ENCODE measurements around the gene PIP5K1C.

The PIP5K1C gene

GRCh38 chr19:3700242-3701032 lies at the start of gene PIP5K1C:
Gene PIP5K1C, minus strand, starts transcription at chr19:3700468. Its CDS starts 78 bp downstream, at chr19:3700390.
- DNase-seq (ENCODE audit: low read depth): no peak

- no peak for DNase-seq (ENCODE audit: low read depth)
Measured at GRCh38 chr19:3748965-3749364, 48.7 kb upstream of the PIP5K1C start.

- DNase-seq (ENCODE audit: low read depth): no peak
Measured at GRCh38 chr19:3746371-3747056, 46.2 kb upstream of the PIP5K1C start.

GRCh38 chr19:3745363-3746045 lies 45.2 kb upstream of the PIP5K1C start:
- DNase-seq (ENCODE audit: low read depth): no peak

GRCh38 chr19:3743486-3743885 lies 43.2 kb upstream of the PIP5K1C start:
- no peak for DNase-seq (ENCODE audit: low read depth)

GRCh38 chr19:3740431-3740830 lies 40.2 kb upstream of the PIP5K1C start:
- DNase-seq (ENCODE audit: low read depth): no peak

GRCh38 chr19:3738477-3739220 lies 38.4 kb upstream of the PIP5K1C start:
- DNase-seq (ENCODE audit: low read depth): no peak

- no peak for DNase-seq (ENCODE audit: low read depth)
Measured at GRCh38 chr19:3737487-3738205, 37.4 kb upstream of the PIP5K1C start.

- DNase-seq (ENCODE audit: low read depth): no peak
Measured at GRCh38 chr19:3736106-3736724, 35.9 kb upstream of the PIP5K1C start.

GRCh38 chr19:3734310-3734600 lies 34.0 kb upstream of the PIP5K1C start:
- no peak for DNase-seq (ENCODE audit: low read depth)

- DNase-seq (ENCODE audit: low read depth): no peak
Measured at GRCh38 chr19:3733549-3734309, 33.5 kb upstream of the PIP5K1C start.

- no peak for DNase-seq (ENCODE audit: low read depth)
Measured at GRCh38 chr19:3732108-3732507, 31.8 kb upstream of the PIP5K1C start.

GRCh38 chr19:3730457-3730958 lies 30.2 kb upstream of the PIP5K1C start:
- no peak for DNase-seq (ENCODE audit: low read depth)

- DNase-seq (ENCODE audit: low read depth): no peak
Measured at GRCh38 chr19:3725640-3726310, 25.5 kb upstream of the PIP5K1C start.

- DNase-seq (ENCODE audit: low read depth): no peak
Measured at GRCh38 chr19:3725121-3725520, 24.9 kb upstream of the PIP5K1C start.

GRCh38 chr19:3723883-3724282 lies 23.6 kb upstream of the PIP5K1C start:
- no peak for DNase-seq (ENCODE audit: low read depth)

GRCh38 chr19:3723110-3723488 lies 22.8 kb upstream of the PIP5K1C start:
- DNase-seq (ENCODE audit: low read depth): no peak

- DNase-seq (ENCODE audit: low read depth): no peak
Measured at GRCh38 chr19:3722443-3723109, 22.3 kb upstream of the PIP5K1C start.

- no peak for DNase-seq (ENCODE audit: low read depth)
Measured at GRCh38 chr19:3721887-3722442, 21.7 kb upstream of the PIP5K1C start.
